Kidney epithelial cell (primary cell): ENCODE measurements around the gene MGAT3. TPM values are rescaled to one million over a fixed set of nuclear protein-coding genes. Genes with fewer than 3 reads are reported as not detected.

ENCODE experiments used
- DNase-seq: peaks from one replicate; pipeline ENCODE4 v3.0.0-alpha.2; 2010; ENCODE audit warnings: low read depth
- H3K27me3 ChIP-seq: 2 replicates; pipeline ENCODE4 v1.6.0; 2011; ENCODE audit warnings: low read length; ENCODE audit not compliant: control insufficient read depth, insufficient read depth
- H3K36me3 ChIP-seq: 2 replicates; pipeline ENCODE4 v1.5.1; 2011; ENCODE audit warnings: low read length; ENCODE audit not compliant: control insufficient read depth, insufficient read depth
- H3K4me3 ChIP-seq: 2 replicates; pipeline ENCODE4 v1.5.1; 2011; ENCODE audit warnings: low read depth, mild to moderate bottlenecking, control low read depth, low read length
- total RNA-seq: library from RNA; depleted of rRNA; stranded (reverse); fragments of >200 nt; gene quantifications from 2 replicates; pipeline ENCODE4 v1.2.3, GENCODE V29; 2015
- TF ChIP-seq, protein P1 (sequence below): IDR thresholded peaks from 2 replicates; pipeline ENCODE4 v1.5.1; 2011; ENCODE audit warnings: mild to moderate bottlenecking, moderate library complexity, low read length, control low read depth, inconsistent platforms; ENCODE audit not compliant: insufficient read depth, poor library complexity, severe bottlenecking

Gene MGAT3
- total RNA-seq, 1 donor from 2014 or later, result 4.1 TPM

DNA sequence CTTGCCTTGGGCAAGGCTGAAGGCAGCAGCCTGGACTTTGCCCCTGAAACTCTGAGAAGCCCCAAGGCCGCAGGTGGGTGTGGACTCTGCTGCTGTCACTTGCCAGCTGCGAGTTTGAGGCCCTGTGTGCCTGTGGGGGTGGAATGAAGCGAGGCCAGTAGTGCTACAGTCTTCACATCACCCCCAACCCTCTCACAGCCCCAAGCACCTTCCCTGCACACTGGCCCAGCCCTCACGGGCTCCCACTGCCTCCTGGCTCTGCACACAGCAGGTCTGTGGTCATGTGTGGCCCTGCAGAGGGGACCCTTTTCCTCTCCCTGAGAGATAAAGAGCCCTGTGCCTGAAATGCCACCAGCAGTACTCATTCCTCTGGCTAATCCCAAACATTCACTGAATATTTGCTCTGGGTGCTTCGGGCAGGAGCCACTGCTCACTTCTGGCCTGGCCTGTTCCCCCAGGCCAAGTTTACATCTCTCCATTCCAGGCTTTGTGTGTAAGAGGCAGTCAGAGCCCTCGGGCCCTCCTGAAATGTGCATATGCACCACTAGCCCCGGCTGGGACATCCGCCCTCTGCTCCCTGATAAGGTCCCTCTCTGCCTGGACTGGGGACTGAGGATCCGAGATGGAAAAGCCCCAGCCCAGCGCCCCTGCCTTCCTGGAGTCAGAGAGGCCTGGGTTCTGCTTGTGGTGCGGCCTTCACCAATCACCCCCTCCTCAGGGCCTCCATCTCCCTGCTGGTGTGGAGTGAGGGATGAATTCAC is 17.7 kb downstream of the MGAT3 start:
- DNase-seq, result no peak
- TF ChIP-seq, protein P1, sequence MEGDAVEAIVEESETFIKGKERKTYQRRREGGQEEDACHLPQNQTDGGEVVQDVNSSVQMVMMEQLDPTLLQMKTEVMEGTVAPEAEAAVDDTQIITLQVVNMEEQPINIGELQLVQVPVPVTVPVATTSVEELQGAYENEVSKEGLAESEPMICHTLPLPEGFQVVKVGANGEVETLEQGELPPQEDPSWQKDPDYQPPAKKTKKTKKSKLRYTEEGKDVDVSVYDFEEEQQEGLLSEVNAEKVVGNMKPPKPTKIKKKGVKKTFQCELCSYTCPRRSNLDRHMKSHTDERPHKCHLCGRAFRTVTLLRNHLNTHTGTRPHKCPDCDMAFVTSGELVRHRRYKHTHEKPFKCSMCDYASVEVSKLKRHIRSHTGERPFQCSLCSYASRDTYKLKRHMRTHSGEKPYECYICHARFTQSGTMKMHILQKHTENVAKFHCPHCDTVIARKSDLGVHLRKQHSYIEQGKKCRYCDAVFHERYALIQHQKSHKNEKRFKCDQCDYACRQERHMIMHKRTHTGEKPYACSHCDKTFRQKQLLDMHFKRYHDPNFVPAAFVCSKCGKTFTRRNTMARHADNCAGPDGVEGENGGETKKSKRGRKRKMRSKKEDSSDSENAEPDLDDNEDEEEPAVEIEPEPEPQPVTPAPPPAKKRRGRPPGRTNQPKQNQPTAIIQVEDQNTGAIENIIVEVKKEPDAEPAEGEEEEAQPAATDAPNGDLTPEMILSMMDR, result no peak
- Histone ChIP-seq H3K27me3 (no peaks in the 10 kb centered on the region), H3K4me3 (no peak overlapping the region), H3K36me3 (no peaks in the 10 kb centered on the region)

GRCh38 chr22:39475337-39475736 is 18.5 kb downstream of the MGAT3 start:
- TF ChIP-seq, protein P1, result no peak
- no peaks in the 10 kb centered on the region for H3K27me3 ChIP-seq
- no peak overlapping the region for H3K4me3 ChIP-seq
- DNase-seq, result no peak
- H3K36me3 ChIP-seq, result no peaks in the 10 kb centered on the region

GRCh38 chr22:39475902-39476301 is 19.1 kb downstream of the MGAT3 start:
- TF ChIP-seq, protein P1, result no peak
- no peaks in the 10 kb centered on the region for H3K36me3 ChIP-seq
- H3K4me3 ChIP-seq, result no peak overlapping the region
- DNase-seq, result no peak
- no peaks in the 10 kb centered on the region for H3K27me3 ChIP-seq

DNA sequence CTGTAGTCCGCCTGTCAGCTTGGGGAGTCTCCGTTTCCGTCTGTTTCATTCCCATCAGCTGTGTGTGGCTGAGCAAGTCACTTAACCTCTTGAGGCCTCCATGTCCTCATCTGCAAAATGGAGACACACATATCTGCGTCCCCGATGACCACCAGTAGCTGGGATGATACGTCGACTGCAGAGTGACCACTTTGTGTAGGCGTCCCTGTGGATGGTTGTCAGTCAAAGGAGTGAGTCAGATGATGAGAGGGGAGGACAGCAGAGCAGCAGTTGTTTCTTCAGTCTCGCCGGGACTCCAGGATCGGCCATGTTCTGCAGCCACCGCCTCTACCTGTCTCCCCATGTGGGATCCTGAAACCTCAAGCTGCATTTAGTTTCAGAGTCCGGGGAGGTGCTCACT is 19.9 kb downstream of the MGAT3 start:
- no peak overlapping the region for H3K4me3 ChIP-seq
- TF ChIP-seq, protein P1, result no peak
- H3K36me3 ChIP-seq, result no peaks in the 10 kb centered on the region
- no peak for DNase-seq
- no peaks in the 10 kb centered on the region for H3K27me3 ChIP-seq

DNA sequence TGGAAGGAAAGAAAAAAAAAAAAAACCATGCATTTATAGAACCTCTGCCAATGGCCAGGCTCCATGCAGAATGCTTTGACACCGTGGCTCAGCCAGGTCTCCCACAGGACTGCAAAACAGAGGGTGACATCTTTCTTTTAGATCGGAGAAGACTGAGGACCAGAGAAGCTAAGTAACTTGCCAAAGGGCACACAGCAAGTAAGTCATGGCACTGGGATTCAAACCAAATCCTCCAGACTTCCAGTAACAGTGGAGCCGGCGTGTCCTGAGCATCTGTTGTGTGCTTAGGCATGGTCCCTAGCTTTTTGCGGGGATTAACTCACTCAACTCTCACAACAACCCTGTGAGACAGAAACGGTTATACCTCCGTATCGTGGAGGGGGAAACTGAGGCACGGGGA is 20.7 kb downstream of the MGAT3 start:
- Histone ChIP-seq H3K4me3 (no peak overlapping the region), H3K27me3 (no peaks in the 10 kb centered on the region), H3K36me3 (no peaks in the 10 kb centered on the region)
- no peak for DNase-seq
- TF ChIP-seq, protein P1, result no peak

DNA sequence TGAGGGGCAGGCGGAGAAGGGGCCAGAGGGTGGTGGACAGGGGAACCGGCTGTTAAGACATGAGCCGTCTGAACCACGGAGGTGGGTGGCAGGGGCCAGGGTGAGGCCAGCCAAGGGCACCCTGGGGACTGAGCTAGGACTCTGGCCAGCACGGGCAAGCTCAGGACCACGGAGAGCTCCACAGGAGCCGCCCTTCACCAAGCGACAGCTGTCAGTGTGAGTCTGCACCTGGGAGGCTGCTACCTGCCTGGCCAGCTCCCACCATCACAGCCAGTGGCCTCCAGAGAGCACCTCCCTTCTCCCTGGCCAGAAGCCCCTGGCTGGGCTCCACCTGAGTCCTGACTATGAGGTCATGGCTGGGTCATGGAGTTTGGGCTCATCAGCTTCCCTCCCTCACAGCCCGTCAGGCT is 21.6 kb downstream of the MGAT3 start:
- Histone ChIP-seq H3K4me3 (no peak overlapping the region), H3K27me3 (no peaks in the 10 kb centered on the region), H3K36me3 (no peaks in the 10 kb centered on the region)
- TF ChIP-seq, protein P1, result no peak
- no peak for DNase-seq
